T-helper 2 cell (primary cell): Measurements from ENCODE around the gene GPR142.
"Not testable (repeated sequence)": the region's sequence is repeated elsewhere in the genome, so short reads cannot be mapped to it uniquely, and the experiment has no call there.

Experiments
- DNase-seq, 5 experiments: peaks; one replicate each; pipeline versions ENCODE4 v3.0.0 to v3.0.0-alpha.2; 2012 to 2022

GPR142 gene

GRCh38 chr17:74394977-74395376 lies 27.7 kb downstream of the GPR142 start:
- no peak for DNase-seq

GRCh38 chr17:74396567-74396966 lies 29.3 kb downstream of the GPR142 start:
- DNase-seq, result no peak

- DNase-seq, result no peak
Observed at GRCh38 chr17:74402048-74402447, 34.7 kb downstream of the GPR142 start.

GRCh38 chr17:74403512-74404137 lies 36.3 kb downstream of the GPR142 start:
- DNase-seq, result no peak

- DNase-seq, result no peak
Observed at GRCh38 chr17:74404218-74404617, 36.9 kb downstream of the GPR142 start.

GRCh38 chr17:74404789-74405188 lies 37.5 kb downstream of the GPR142 start:
- no peak for DNase-seq

GRCh38 chr17:74405311-74405710 lies 38.0 kb downstream of the GPR142 start:
- not testable (repeated sequence) for DNase-seq

GRCh38 chr17:74407384-74407783 lies 40.1 kb downstream of the GPR142 start:
- no peak for DNase-seq

GRCh38 chr17:74408262-74408661 lies 41.0 kb downstream of the GPR142 start:
- no peak for DNase-seq

GRCh38 chr17:74408815-74409214 lies 41.5 kb downstream of the GPR142 start:
- no peak for DNase-seq

- DNase-seq, result no peak
Observed at GRCh38 chr17:74410001-74410443, 42.7 kb downstream of the GPR142 start.

GRCh38 chr17:74412581-74412980 lies 45.3 kb downstream of the GPR142 start:
- no peak for DNase-seq

- DNase-seq, result no peak
Observed at GRCh38 chr17:74413491-74413890, 46.2 kb downstream of the GPR142 start.

- no peak for DNase-seq
Observed at GRCh38 chr17:74414510-74414909, 47.2 kb downstream of the GPR142 start.

GRCh38 chr17:74415608-74416396 lies 48.5 kb downstream of the GPR142 start:
- DNase-seq, result no peak

- DNase-seq, result no peak
Observed at GRCh38 chr17:74417178-74418045, 50.1 kb downstream of the GPR142 start.

- DNase-seq, result no peak
Observed at GRCh38 chr17:74419928-74420411, 52.7 kb downstream of the GPR142 start.
